Activated effector memory CD4-positive, alpha-beta T cell treated with Interleukin-2 at 50 U/mL for 16 hours (primary cell): ENCODE results near the gene BAX.

Experiments used
- DNase-seq: peaks from one replicate; pipeline ENCODE4 v3.0.0-alpha.2; 2020

Gene BAX

GRCh38 chr19:48988860-48989259 is 34.2 kb downstream of the BAX start:
- DNase-seq: no peak

GRCh38 chr19:48989701-48990291 is 35.1 kb downstream of the BAX start:
- no peak for DNase-seq

GRCh38 chr19:48990400-48990799 is 35.7 kb downstream of the BAX start:
- DNase-seq: no peak

DNA sequence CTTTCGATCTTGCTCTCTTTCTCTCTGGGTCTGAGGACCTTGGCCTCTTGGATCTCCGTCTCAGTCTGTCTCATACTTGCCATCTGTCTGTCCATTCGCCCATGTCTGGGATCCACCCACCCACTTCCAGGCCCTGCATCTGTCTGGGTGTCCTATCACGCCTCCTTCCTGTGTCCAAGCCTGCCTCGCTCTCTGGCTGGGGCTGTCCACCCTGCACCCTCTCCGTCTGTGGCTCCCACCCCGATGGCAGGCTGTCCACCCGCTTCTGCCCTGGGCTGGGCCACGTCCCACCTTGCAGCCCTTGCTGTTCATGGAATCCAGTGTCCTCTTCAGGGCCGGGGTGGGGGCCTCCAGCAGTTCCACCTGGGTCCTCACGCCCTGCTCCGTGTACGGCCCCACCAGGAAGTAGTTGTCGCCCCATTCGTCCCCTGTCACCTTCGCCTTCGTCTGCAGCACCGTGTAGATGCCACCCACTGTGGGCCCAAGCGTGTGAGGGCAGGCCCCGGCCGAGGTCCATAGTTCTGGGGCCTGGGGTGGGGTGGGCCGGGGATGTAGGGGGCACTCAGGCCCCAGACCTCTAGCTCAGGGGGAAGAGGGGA is 36.4 kb downstream of the BAX start:
- DNase-seq: no peak

GRCh38 chr19:48991873-48992580 is 37.4 kb downstream of the BAX start:
- no peak for DNase-seq

- no peak for DNase-seq
Measured at GRCh38 chr19:48992581-48993174, 38.0 kb downstream of the BAX start.

- peak; percentile 99 for DNase-seq
Measured at GRCh38 chr19:48993175-48994034, 38.7 kb downstream of the BAX start, which contains the start of the genes GYS1 and RUVBL2. Gene GYS1, minus strand, starts transcription at chr19:48993309. Its CDS starts 197 bp downstream, at chr19:48993112. Gene RUVBL2, plus strand, starts transcription at chr19:48993887. Its CDS starts 25 bp downstream, at chr19:48993912.

DNA sequence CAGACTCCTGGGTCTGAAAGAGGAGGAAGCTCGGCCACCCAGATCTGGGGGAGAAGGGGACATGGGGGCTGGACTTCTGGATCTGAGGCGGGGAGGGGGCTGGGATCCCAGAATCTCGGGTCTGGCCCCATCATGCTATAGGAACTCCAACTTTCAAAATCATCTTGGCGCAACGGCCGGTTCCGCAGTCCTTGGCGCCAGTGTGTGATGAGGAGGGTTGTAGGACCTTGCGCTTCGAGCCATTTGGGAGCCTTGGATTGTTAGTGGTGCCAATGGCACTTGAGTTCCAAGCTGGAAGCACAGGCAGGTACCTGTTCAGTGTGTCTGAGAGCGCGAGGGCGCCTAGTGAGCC is 39.3 kb downstream of the BAX start:
- no peak for DNase-seq

DNA sequence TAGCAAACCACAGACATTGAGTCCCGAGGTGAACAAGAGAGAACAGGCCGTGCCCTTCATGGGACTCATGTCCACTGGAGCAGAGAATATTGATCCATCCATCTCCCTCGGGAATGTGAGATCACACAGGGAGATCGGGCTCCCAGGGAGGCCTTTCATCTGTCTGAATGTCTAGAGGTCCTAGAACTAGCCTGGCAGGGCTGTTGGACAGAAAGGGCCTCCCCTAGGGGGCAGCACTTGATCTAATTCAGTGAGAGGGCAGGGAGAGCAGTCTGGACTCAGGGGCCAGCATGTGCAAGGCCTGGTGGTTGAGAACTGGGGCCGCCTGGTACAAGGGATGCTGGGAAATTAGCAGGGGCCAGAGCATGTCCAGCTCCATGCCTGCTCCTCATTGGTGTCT is 43.3 kb downstream of the BAX start:
- peak; percentile 15 for DNase-seq

DNA sequence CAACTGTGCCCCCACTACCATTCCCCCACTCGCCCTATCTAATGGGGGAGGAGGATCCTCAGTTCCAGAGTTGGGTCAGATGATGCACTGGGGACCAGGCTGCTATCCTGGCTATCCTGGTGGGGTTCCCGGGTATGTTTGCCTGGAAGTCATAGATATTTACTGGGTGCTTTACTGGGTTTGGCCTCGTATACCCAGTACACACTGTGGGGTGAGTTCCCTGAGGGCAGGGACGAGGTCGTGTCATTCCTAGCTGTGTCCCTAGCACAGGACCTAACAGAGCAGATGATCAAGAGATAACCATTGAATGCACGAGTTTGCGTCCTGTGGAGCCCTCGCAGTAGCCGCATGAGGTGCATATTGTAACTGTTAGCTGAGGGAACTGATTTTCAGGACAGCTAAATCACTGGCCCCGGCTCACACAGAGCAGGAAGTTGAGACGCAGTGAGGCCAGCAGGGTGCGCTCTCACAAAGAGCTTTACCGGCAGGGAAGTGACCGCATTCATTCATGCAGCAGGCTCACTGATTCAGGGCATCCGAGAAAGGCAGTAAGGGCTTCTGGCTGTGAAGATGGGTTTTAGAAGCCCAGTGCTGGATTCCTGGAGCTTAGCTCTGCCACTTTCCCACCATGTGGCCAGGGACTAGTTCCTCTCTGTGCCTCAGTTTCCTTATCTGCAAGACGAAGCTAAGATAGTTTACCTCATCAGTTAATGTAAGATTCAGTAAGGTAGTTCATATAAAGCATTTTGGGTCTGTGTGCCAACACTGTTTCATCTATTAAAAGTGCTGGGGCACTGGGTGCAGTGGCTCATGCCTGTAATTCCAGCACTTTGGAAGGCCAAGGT is 45.0 kb downstream of the BAX start:
- DNase-seq: peak; percentile 61

DNA sequence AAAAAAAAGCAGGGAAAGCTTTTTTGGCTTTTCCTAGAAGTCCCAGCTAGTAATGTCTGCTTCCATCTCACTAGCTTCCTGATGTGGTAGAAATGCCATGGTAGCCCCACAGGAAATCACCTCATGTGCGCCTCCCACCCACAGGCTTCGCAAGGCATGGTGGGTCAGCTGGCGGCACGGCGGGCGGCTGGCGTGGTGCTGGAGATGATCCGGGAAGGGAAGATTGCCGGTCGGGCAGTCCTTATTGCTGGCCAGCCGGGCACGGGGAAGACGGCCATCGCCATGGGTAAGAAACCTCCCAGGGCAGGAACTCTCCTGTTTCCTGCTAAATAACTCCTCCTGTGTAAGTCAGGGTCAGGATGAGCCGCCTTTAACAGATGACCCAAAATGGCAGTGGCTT is 49.5 kb downstream of the BAX start:
- no peak for DNase-seq

DNA sequence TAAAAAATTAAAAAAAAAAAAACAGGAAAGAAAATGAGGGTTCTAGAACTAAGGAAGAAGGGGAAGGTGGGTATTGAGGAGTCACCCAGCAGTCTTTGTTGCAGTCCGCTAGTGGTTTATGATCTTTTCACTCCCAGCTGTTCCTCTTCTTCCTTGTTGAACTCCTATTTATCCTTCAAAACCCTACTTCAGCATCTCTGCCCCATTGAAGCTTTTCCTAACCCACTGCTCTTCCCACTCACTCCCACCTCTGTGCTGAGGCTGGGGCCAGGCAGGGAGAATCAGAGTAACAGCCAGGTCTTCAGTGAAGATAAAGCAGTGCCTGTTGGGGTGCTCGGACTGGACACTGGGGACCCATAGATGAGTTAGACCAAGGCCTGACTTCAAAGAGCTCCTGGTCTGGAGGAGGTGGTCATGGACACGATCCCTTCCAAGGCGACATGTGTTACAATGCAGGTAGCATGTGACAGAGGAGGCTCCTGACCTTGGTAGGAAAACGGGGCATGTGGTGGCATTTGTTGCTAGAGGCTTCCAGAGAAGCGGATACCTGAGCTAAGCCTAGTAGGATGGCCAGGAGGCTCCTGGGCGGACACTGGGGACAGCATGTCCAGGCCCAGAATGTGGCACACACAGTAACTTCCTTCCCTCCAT is 50.4 kb downstream of the BAX start:
- no peak for DNase-seq

- no peak for DNase-seq
Measured at GRCh38 chr19:49006905-49007304, 52.2 kb downstream of the BAX start.

DNA sequence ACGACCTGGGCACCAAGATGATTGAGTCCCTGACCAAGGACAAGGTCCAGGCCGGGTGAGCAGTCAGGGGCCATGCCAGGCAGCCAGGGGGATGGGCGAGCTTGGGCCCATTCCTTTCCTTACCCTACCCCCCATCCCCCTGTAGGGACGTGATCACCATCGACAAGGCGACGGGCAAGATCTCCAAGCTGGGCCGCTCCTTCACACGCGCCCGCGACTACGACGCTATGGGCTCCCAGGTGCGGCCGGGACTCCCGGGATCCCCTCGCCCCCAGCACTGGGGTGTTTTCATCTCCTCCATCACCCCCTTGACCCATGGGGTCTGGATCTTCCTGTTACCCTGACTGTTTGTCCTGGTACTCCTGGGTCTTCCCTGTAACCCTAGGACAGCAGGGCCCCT is 55.2 kb downstream of the BAX start:
- DNase-seq: no peak

GRCh38 chr19:49010453-49010852 is 55.8 kb downstream of the BAX start:
- no peak for DNase-seq

GRCh38 chr19:49011194-49011593 is 56.5 kb downstream of the BAX start:
- DNase-seq: no peak
